ENCODE measurements around the gene PPP1R3F. TPM values are rescaled to one million over a fixed set of nuclear protein-coding genes. Genes with fewer than 3 reads are reported as not detected.

The PPP1R3F gene
- total and polyA plus RNA-seq, 9 of the 15 experiments (the other 6 are each of a cell fraction or from before 2014, with no cell fraction given) = 0.03 to 0.91 (median 0.43) TPM; not detected in 1

DNA sequence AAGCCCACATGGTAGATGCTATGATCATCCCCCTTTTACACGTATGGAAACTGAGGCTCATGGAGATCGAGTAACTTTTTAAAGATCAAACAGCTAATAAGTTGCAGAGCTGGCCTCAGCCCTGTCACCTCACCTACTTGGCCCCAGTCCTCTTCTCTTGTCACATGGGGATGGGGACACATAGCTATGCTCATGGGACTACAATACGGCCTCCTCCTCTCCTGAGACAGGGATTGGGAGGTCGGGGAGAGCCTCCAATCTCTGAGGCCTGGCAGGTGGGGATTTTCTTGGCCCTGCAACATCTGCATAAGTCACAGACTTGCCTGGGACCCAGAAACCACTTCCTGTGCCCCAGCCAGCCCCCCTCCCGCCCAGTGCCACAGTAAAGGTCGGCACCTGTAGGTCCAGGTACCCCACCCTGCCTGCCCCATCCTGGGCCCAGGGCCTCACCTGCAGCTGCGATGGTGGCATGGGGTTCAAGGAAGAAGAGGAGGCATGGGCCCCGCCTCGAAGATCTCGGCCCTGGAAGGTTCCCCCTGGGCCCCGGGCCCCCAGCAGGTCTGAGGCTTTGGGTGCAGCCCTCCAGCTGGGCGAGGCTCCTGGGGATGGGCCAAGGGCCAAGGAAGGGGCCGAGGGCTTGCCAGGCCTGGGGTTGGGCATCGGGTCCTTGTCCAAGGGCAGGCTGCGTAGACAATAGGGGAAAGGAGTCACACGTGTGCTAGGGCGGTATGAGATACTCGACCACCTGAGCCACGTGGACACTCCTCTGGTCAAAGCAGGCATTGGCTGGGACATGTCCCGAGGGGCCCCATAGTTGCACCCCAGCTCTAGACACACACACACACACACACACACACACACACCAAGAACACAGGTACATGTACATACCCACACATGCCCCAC, 11.5 kb upstream of the PPP1R3F start:
- no peak for ATAC-seq
- BruUV-seq (replicated peaks) = no TSS peak
- H3K79me2 ChIP-seq (ENCODE audit: control insufficient read depth, insufficient read depth, low read length) = no peaks in the 10 kb centered on the region
- H3K9me3 ChIP-seq (replicated peaks; ENCODE audit: control insufficient read depth, insufficient read depth, low read depth, low read length) = no peaks in the 10 kb centered on the region
- ChIA-PET POLR2A (interaction anchor here (0.7 to 2.2 kb wide), 3 partner anchors 8 to 22 kb away, joined by 4 to 10 read pairs (median 5); no protein-coding TSS in a partner anchor), CTCF (ENCODE audit: low intra/inter-chr PET ratio) (no interaction called here)
- no peak overlapping the region for H3K27ac ChIP-seq (ENCODE audit: extremely low read depth, low read depth, low read length)
- H2AFZ ChIP-seq (ENCODE audit: low read depth, low read length) = no peak overlapping the region
- in situ Hi-C loops (cut with MboI) (no loop called here), intact Hi-C loops (cut with micrococcal nuclease) (no loop called here)
- no peak for FAIRE-seq
- no peak overlapping the region for H3K4me3 ChIP-seq
- peaks cover 0 to 14% of the 10 kb centered on the region in 2 experiments; a peak in 3 of 5 replicates for H3K4me1 ChIP-seq (replicated peaks in 1 of 2; ENCODE audit: control insufficient read depth in 2 of 2, insufficient read depth in 2 of 2, low read length in 2 of 2)
- WGBS (ENCODE audit: insufficient coverage, low coverage, missing lambda C conversion rate) = 50% methylated on average over 13 of the region's 20 CpGs
- H3K4me2 ChIP-seq (ENCODE audit: insufficient read depth, low read length) = no peak overlapping the region
- H4K20me1 ChIP-seq (replicated peaks; ENCODE audit: control insufficient read depth, insufficient read depth, low read length) = no peaks in the 10 kb centered on the region
- no peaks in the 10 kb centered on the region for H3K27me3 ChIP-seq (ENCODE audit: control insufficient read depth in 2 of 2, insufficient read depth in 2 of 2, low read length in 2 of 2)
- no peaks in the 10 kb centered on the region for H3K36me3 ChIP-seq (ENCODE audit: control insufficient read depth, insufficient read depth, low read length)
- no peak for DNase-seq (ENCODE audit: extremely low read depth in 1 of 4, low spot score in 3 of 4)
- H3K9ac ChIP-seq (ENCODE audit: insufficient read depth in 1 of 2, low read depth in 2 of 2, low read length in 2 of 2) = no peak overlapping the region
- TF ChIP-seq POLR2G (IDR thresholded peaks at IDR 0.05; ENCODE audit: low read depth, low read length) (peak; percentile 52), BRD4 (IDR thresholded peaks at IDR 0.05) (no peak)
- H3K9me1 ChIP-seq (ENCODE audit: control insufficient read depth, insufficient read depth, low read length) = no peaks in the 10 kb centered on the region

- Histone ChIP-seq H3K27me3 (ENCODE audit: control insufficient read depth in 2 of 2, insufficient read depth in 2 of 2, low read length in 2 of 2) (no peaks in the 10 kb centered on the region), H3K79me2 (ENCODE audit: control insufficient read depth, insufficient read depth, low read length) (no peaks in the 10 kb centered on the region), H3K36me3 (ENCODE audit: control insufficient read depth, insufficient read depth, low read length) (no peaks in the 10 kb centered on the region), H3K4me1 (replicated peaks in 1 of 2; ENCODE audit: control insufficient read depth in 2 of 2, insufficient read depth in 2 of 2, low read length in 2 of 2) (peaks cover 0 to 11% of the 10 kb centered on the region in 2 experiments; a peak in 3 of 5 replicates), H3K4me2 (ENCODE audit: insufficient read depth, low read length) (no peak overlapping the region), H3K9me3 (replicated peaks; ENCODE audit: control insufficient read depth, insufficient read depth, low read depth, low read length) (no peaks in the 10 kb centered on the region), H3K9me1 (ENCODE audit: control insufficient read depth, insufficient read depth, low read length) (no peaks in the 10 kb centered on the region), H3K9ac (ENCODE audit: insufficient read depth in 1 of 2, low read depth in 2 of 2, low read length in 2 of 2) (no peak overlapping the region), H2AFZ (ENCODE audit: low read depth, low read length) (no peak overlapping the region), H3K27ac (ENCODE audit: extremely low read depth, low read depth, low read length) (no peak overlapping the region), H4K20me1 (replicated peaks; ENCODE audit: control insufficient read depth, insufficient read depth, low read length) (no peaks in the 10 kb centered on the region), H3K4me3 (no peak overlapping the region)
- FAIRE-seq (no peak), ATAC-seq (no peak), DNase-seq (ENCODE audit: extremely low read depth in 1 of 4, low spot score in 3 of 4) (no peak)
- ChIA-PET CTCF (ENCODE audit: low intra/inter-chr PET ratio) (no interaction called here), POLR2A (interaction anchor here (2.2 kb wide), 1 partner anchor 9 kb away, joined by 10 read pairs; no protein-coding TSS in a partner anchor)
- intact Hi-C loops (cut with micrococcal nuclease) (no loop called here), in situ Hi-C loops (cut with MboI) (no loop called here)
- no TSS peak for BruUV-seq (replicated peaks)
- WGBS (ENCODE audit: insufficient coverage, low coverage, missing lambda C conversion rate) = 49% methylated on average over 2 of the region's 5 CpGs
- TF ChIP-seq, protein P1, sequence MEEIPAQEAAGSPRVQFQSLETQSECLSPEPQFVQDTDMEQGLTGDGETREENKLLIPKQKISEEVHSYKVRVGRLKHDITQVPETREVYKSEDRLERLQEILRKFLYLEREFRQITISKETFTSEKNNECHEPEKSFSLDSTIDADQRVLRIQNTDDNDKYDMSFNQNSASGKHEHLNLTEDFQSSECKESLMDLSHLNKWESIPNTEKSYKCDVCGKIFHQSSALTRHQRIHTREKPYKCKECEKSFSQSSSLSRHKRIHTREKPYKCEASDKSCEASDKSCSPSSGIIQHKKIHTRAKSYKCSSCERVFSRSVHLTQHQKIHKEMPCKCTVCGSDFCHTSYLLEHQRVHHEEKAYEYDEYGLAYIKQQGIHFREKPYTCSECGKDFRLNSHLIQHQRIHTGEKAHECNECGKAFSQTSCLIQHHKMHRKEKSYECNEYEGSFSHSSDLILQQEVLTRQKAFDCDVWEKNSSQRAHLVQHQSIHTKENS (CRISPR knock-in tag; IDR thresholded peaks at IDR 0.05) = no peak
- TF ChIP-seq CBX1 (IDR thresholded peaks at IDR 0.05; ENCODE audit: low read depth) (no peak), GATAD2B (IDR thresholded peaks at IDR 0.05; ENCODE audit: borderline replicate concordance) (no peak), NCOR1 (IDR thresholded peaks at IDR 0.05) (no peak)
Measured at GRCh38 chrX:49258749-49259124, 10.9 kb upstream of the PPP1R3F start.

Data from K562 (cell line).